Stimulated activated CD4-positive, alpha-beta T cell treated with anti-CD3 and anti-CD28 coated beads, Interleukin-2, amount 100 ng/mL, for 4 hours (primary cell): ENCODE data around the gene ANAPC2.
A peak's percentile ranks its signal among the peaks of the same experiment; 100 is the strongest.

Source experiments
- DNase-seq: peaks from one replicate; pipeline ENCODE4 v3.0.0-alpha.2; 2020; ENCODE audit warnings: low read depth

Gene ANAPC2

GRCh38 chr9:137227054-137227852 is 38.9 kb upstream of the ANAPC2 start, which contains the start of gene RNF224:
Gene RNF224, plus strand, starts transcription at chr9:137227502. Its CDS starts 834 bp downstream, at chr9:137228336.
- peak; percentile 72 for DNase-seq

GRCh38 chr9:137226338-137227053 is 38.1 kb upstream of the ANAPC2 start:
- DNase-seq: no peak

- DNase-seq: no peak
Observed at GRCh38 chr9:137225699-137226331, 37.5 kb upstream of the ANAPC2 start.

- no peak for DNase-seq
Observed at GRCh38 chr9:137224830-137225694, 36.7 kb upstream of the ANAPC2 start, which contains the start of gene CYSRT1. Gene CYSRT1, plus strand, starts transcription at chr9:137225174. Its CDS starts 448 bp downstream, at chr9:137225622.

- DNase-seq: peak; percentile 98
Observed at GRCh38 chr9:137223078-137223970, 35.0 kb upstream of the ANAPC2 start.

GRCh38 chr9:137222190-137223077 is 34.1 kb upstream of the ANAPC2 start, which contains the start of gene RNF208:
Gene RNF208, minus strand, starts transcription at chr9:137222240. Its CDS starts 1,028 bp downstream, at chr9:137221212.
- no peak for DNase-seq

GRCh38 chr9:137221506-137222111 is 33.2 kb upstream of the ANAPC2 start:
- DNase-seq: no peak

- no peak for DNase-seq
Observed at GRCh38 chr9:137221095-137221505, 32.7 kb upstream of the ANAPC2 start.

- no peak for DNase-seq
Observed at GRCh38 chr9:137220317-137221094, 32.1 kb upstream of the ANAPC2 start.

GRCh38 chr9:137219757-137220316 is 31.5 kb upstream of the ANAPC2 start:
- DNase-seq: no peak

- DNase-seq: no peak
Observed at GRCh38 chr9:137218754-137219271, 30.5 kb upstream of the ANAPC2 start.

GRCh38 chr9:137218212-137218753 is 29.9 kb upstream of the ANAPC2 start:
- DNase-seq: no peak

GRCh38 chr9:137217276-137218211 is 29.2 kb upstream of the ANAPC2 start:
- no peak for DNase-seq

- no peak for DNase-seq
Observed at GRCh38 chr9:137216188-137216965, 28.0 kb upstream of the ANAPC2 start.
